HG02970 (cell line): ENCODE data around the gene S100A2.
"Not testable (repeated sequence)": the region's sequence is repeated elsewhere in the genome, so short reads cannot be mapped to it uniquely, and the experiment has no call there.

Experiments
- ATAC-seq: cut with Tn5 transposase; IDR thresholded peaks from one replicate; pipeline ENCODE4 v1.9.1; 2021; ENCODE audit warnings: mild to moderate bottlenecking, moderate library complexity, moderate number of reproducible peaks; ENCODE audit not compliant: unreplicated experiment, low FRiP score

Gene S100A2

DNA sequence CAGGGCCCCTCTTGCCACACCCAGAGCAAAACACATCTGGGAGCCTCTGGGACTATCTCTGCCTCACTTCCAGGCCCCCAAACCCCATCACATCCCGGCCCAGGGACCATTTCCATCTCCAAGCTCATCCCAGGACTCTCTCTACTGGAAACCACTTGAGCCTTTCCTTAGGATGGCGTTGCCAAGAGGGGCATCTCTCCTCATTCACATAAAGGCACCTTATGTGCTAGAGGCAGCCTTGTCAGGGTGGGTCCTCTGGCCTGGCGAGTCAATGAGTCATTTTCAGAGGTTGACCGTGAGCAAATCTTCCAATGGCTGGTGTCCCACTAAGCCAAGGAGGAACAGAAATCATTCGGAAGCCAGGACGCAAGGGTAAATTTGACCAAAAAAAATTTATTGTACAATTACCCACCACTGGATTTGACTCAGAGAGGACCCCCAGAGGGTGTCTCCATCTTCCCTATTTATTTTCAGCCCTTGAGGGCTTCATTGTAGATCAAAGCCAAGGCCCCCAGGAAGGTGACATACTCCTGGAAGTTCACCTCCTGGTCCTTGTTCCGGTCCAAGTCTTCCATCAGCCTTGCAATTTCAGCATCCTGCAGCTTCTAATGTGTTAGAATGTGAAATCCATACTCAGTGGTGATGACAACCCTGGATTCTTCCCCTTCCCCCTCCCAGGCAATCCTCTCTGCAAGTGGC, 31.3 kb downstream of the S100A2 start:
- ATAC-seq, result no peak

DNA sequence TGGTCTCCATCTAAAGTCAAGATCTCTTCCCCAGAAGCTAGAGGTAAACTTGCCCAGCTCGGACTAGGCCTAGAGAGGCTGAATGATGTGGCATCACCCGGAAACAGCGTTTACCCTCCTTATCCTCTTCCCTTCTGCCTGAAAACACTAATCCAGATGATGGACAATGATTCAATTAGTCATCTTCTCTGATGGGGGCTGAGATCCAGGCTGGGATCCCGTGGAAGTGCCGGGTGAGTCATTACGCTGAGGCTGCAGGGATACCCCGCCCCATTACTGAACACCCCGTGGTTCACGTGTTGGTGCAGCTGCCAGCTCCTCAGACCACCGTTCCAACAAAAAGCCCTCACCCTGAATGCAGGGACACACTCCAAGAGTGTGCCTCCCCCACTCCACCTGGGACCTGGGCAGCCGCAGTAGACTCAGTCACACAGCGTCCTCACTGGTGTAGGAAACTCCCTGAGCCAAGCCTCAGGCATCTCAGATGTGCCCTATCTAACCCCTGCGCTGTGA, 31.9 kb downstream of the S100A2 start:
- no peak for ATAC-seq

DNA sequence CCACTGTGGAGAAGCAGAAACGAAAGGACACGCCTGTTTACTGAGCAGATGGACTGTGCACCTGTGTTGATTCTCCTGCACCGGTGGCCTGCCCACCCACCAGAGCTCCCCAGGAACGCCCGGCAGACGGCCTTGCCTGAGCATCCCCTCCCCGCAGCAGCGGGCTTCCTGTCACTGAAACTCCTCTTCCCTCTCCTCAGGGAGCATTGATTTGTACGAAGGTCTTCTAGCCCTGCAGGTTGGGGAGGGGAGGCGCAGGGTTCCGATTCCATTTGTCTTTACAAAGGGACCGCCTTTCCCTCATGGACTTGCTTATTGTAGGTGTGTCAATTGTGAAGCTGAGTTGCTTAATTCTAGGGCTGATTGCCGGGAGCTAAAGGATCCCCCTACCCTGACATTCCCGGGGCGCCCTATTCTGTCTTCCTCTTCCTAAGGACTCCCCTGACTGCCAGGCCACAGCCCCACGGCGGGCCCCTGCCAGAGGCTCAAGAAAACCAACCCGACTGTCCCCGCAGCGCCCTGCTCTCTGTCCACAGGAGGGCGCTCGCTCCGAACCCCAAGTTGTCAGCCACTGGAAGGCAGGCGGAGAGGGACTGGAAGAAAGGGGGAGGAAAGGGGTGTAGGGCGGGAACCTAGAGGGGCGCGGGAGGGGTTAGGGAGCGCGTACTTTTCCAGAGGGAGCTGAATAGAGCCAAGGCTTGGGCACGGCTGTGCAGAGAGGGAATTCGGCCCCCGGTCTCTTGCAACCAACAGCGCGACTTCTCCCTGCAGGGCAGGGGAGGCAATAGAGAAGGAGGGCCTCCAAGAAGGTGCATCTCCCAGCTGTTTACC, 32.7 kb downstream of the S100A2 start:
- ATAC-seq, result no peak

DNA sequence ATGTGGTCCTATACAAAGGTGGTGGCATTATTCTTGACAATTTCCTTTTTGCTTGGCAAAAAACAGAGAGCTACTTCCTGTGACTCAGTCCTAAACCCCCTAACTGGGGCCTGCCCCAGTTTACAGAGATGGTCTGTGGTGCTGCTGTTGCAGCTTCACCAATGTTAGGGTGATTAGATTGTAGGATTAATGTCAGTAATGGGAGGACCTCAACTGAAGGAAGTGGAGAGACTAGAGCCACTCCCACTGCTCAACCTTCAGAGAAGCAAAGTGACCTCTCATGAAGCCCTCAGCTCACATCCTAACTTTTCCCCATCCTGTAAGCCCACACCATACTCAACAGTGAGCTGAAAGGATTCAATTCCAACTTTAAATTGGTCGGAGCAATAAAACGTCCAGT, 33.5 kb downstream of the S100A2 start:
- ATAC-seq, result no peak

DNA sequence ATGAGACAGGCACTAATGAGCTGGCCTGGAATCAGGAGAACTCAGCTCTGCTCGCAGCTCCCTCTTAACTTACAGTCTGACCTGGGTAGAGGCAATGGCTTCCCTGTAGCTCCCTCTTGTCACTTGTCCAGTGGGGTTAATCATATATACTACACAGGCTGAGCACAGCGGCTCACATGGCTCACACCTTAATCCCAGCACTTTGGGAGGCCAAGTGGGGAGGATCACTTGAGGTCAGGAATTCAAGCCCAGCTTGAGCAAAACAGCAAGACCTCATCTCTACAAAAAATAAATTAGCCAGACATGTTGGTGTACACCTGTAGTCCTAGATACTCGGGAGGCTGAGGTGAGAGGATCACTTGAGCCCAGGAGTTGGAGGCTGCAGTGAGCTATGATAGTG, 34.0 kb downstream of the S100A2 start:
- no peak for ATAC-seq

DNA sequence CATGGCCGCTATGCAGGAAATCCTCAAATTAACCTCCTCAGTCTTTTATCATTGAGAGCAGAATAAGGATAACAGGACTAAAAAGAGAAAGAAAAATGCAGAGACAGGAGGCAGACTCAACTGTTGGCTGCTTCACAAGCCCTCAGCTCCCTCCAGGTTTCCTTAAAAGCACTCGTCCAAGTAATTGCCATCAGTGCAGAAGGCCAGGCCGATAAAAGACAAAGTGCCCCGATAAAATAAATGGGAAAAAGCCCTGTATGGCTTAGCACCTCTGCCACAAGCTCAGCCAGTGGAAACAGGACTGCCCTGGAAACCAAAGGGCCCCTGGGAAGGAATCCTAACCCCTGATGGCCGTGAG, 38.0 kb downstream of the S100A2 start:
- no peak for ATAC-seq

DNA sequence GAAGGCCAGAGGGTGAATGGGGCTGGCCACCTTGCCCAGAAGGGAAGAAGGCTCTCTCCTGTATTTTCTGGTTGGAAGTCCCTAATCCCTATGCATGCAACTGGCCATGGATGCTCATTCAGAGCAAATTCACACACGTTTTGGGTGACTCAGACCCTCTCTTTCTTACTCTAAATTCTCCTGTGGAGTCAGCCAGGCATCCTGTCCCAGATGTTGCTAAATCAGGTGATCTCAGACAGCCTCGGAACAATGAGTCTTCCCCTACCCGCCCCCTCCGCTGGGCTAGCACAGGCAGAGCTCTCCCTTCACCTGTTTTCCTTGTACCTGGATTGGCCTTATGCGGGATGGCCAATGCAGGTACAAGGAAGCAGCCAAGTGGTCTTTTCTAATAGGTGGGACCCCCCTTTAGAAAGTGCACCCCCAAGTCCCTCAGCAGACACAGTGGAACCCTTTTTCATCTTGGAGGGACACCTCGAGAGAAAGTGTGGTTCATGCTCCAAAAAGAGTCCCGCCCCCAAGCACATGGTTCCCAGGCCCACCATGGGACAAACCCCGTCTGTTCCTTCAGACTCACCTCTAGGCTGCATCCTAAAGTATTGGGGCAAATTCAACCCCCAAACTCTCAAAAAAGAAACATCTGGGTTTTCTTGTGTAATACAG, 38.5 kb downstream of the S100A2 start:
- no peak for ATAC-seq

DNA sequence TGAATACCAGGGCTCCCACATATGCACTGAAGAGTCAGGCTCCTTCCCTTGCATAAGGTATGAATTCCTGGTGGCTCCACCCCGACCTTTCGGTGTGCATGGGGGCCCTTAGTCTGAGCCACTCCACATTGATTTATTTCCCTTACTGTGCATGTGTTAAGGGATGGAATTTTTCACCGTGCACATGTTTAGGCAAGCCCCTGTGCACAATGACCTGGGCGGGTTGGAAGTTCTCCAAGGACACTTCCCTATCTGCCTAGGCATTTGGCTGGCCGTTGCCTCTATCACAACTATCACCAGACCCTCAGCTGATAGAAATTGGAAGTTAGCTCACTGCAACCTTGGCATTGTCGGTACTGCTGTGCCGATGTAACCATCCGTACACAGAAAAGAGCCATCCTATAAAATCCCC, 39.5 kb downstream of the S100A2 start:
- no peak for ATAC-seq

DNA sequence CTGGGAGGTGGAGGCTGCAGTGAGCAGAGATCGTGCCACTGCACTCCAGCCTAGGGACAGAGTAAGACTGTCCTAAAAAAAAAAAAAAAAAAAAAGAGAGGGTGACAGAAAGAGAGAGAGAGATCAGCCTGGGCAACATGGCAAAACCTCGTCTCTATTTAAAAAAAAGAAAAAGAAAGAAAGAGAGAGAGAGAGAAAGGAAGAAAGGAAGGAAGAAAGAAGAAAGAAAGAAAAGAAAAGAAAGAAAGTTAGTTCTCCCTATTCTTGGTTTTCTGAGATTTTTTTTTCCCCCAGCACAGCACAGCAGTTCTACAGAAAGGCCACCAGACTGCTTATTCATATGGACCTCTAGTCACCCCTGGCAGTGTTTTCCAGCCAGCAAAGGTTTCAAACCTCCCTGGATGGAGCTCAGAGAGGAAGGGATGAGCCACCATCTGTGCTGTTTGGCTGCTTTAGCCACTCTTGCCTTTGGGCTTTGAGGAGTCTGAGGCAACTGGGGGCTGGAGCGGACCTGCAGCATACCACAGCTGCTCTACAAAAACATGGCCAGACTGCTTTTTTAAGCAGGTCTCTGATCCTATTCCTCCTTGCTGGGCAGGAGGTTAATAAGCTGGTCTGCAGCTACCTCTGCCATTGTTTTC, 40.4 kb downstream of the S100A2 start:
- no peak for ATAC-seq

DNA sequence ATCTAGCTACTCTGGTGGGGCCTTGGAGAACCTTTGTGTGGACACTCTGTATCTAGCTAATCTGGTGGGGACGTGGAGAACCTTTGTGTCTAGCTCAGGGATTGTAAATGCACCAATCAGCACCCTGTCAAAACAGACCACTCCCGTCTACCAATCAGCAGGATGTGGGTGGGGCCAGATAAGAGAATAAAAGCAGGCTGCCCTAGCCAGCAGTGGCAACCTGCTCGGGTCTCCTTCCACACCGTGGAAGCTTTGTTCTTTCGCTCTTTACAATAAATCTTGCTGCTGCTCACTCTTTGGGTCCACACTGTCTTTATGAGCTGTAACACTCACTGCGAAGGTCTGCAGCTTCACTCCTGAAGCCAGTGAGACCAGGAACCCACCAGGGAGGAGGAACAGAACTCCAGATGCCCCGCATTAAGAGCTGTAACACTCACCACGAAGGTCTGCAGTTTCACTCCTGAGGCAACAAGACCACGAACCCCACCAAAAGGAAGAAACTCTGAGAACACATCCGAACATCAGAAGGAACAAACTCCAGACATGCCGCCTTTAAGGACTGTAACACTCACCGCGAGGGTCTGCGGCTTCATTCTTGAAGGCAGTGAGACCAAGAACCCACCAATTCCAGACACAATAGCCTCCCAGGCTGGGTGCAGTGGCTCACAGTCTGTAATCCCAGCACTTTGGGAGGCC, 43.1 kb downstream of the S100A2 start:
- ATAC-seq, result not testable (repeated sequence)

DNA sequence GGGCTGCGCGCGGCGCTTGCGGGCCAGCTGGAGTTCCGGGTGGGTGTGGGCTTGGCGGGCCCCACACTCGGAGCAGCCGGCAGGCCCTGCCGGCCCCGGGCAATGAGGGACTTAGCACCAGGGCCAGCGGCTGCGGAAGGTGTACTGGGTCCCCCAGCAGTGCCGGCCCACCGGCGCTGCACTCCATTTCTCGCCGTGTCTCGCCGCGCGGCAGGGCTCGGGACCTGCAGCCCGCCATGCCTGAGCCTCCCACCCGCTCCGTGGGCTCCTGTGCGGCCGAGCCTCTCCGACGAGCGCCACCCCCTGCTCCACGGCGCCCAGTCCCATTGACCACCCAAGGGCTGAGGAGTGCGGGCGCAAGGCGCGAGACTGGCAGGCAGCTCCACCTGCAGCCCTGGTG, 43.8 kb downstream of the S100A2 start:
- ATAC-seq, result not testable (repeated sequence)

DNA sequence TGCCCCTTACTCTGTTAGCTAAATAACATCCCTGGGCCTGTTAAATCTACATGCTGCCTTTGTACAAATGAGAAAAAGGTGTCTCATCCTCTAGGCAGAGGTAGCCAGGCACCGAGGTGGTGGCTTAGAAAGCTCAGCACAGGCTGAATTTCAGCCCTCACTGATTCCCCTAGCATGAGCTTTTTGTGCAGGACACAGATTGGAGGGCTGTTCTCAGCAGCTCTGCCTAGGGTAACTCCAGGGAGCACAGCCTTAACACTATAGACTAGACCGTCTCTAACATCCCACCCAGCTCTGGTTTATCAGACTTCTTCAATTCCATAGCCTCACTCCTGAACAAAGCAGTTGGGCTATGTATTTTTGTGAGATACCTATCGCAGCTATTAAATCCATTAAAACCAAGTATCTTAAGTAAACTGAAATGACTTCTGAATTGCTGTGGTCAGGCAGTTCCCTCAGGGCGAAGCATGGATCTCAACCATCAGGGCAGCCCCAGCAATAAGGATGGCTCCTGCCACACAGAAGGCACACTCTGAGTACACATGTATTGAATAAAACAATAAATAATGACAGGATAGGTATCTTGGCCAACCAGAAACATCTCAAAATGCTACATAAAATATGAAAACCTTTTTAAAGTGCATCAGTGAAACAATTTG, 44.7 kb downstream of the S100A2 start:
- ATAC-seq, result no peak

DNA sequence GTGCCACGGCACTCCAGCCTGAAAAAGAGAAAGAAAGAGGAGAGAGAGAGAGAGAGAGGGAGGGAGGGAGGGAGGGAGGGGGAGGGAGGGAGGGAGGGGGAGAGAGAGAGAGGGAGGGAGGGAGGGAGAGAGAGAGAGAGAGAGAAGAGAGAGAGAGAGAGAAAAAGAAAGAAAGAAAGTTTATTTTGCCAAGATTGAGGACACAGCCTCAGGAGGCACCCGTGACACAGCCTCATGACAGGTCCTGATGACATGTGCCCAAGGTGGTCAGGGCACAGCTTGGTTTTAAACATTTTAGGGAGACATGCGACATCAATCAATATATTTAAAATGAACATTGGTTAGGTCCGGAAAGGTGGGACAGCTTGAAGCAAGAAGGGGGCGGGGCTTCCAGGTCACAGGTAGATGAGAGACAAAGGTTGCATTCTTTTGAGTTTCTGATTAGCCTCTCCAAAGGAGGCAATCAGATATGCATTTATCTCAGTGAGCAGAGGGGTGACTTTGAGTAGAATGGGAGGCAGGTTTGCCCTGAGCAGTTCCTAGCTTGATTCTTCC, 45.4 kb downstream of the S100A2 start:
- not testable (repeated sequence) for ATAC-seq

DNA sequence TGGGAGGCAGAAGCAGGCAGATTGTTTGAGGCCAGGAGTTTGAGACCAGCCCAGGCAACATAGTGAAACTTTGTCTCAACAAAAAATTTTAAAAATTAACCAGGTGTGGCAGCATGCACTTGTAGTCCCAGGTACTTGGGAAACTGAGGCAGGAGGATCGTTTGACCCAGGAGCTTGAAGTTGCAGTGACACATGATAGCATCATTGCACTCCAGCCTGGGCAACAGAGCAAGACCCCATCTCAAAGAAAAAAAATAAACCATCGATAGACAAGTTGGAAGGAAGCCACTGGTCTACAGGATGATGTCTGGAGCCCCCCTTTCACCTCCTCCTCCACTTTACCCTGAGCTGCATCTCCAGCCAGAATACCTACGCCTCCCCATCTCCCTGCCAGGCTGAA, 46.4 kb downstream of the S100A2 start:
- ATAC-seq, result no peak

DNA sequence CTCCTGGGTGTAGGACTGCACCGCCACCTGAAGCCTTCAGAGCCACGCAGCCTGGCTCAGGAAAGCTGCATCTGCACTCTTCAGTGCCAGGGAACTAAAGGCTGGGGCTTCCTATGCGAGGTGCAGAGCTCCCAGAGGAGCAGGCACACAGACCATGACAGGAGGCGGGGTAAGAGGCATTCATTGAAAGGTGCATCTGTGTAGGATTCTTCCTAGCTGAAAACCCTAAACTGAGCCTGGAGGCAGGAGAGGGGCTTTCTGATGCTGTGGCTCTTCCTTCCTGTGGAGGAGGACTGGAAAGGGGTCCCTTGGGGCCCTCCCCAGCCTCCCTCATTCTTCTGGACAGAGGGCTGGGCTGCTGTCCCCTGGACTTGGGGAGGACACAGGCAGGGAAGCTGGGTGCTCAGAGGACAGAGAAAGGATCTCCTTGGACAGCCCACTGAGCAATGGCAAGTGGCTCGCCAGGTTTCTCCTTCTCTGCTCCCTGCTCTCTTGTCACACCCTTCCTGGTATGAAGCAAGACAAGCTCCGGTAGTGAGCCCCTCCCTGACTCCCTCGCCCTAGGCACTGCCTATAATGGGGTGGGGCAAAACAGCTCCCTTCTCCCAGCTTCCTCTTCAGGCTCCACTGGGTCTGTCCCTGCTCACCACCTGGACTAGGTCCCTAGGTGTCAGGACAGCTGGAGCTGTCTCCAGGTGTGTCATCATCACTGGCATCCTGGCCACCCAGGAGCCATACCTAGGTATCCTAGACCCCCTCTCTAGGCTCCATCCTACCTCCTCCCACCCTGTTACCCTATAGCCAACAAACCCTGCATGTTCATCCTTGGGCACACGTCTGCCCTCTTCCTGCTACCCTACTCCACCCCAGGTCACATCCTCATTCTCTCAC, 49.9 kb downstream of the S100A2 start:
- no peak for ATAC-seq

DNA sequence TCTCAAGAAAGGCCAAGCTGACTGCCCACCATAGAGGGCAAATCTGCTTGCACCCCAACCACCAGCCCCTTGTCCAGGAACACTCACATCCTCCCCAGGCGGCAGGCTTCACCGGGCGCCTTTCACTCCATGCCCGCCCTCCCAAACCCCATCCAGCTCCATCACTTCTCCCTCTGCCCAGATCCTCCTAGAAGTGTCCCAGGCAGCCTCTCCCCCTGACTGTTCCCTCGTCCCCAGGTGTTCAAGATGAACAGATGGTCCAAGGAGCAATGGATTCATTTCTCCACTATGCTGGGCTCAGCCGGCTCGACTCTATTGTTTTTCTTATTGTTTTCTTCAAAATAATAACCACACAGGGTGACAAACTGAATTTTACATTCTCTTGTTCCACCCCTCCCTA, 52.0 kb downstream of the S100A2 start:
- no peak for ATAC-seq

DNA sequence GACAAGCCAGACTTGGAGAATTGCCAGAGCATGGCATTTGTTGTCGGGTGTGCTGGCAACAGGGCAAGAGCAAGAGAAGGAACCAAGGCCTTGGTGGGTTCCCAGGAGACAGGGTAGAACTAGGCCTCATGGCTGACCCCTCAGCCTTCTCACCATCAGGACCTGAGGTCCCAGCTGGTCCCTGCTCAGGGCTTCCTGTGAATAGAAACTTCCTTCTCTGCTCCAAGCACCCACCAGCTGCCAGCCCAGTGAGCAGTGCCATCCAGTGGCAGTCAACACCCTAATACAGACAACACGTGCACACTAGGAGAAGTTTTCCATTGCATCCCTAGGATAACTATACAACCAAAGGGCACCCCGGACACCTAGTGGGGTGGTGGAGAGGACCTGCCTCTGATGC, 52.6 kb downstream of the S100A2 start:
- ATAC-seq, result no peak
